ENCODE results near the gene TTYH3. TPM values are rescaled to one million over a fixed set of nuclear protein-coding genes. Genes with fewer than 3 reads are reported as not detected.

TTYH3 gene
- total RNA-seq, 1 experiment from 2014 or later = 114 TPM

DNA sequence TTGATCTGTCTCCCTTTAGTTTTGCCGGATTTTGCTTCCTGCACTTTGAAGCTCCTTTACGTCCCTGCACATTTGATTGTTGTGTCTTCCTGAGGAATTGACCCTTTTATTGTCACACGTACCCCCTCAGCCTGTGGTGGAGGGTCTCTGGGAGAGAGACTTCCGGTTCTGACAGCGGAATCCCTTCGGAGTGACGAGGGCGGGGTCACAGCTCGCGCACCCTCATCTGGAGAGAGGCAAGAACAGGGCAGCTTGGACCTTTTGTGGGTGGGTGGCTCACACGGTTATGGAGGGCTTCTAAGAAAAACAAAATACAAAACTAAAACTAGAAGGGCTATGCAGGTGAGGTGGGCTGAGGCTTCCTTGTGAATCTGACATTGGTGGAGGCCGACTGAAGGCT lies 82.2 kb downstream of the TTYH3 start:
- Histone ChIP-seq H3K36me3 (ENCODE audit: low read depth) (0 out of 2 replicates have a peak, but pooled peaks cover 3% of the 10 kb centered on the region), H3K27ac (no peak overlapping the region), H3F3A (ENCODE audit: insufficient read depth, low read depth) (no peaks in the 10 kb centered on the region; the same call in 1 of the 2 replicates), H3K9me2 (ENCODE audit: insufficient read depth) (no peaks in the 10 kb centered on the region), H3K4me1 (replicated peaks; ENCODE audit: insufficient read depth) (no peaks in the 10 kb centered on the region), H3K4me3 (no peak overlapping the region), H3K27me3 (ENCODE audit: insufficient read depth, low read depth) (no peaks in the 10 kb centered on the region), H3K9me3 (ENCODE audit: insufficient read depth, low read depth) (no peaks in the 10 kb centered on the region), H2AFZ (no peak overlapping the region), H4K20me1 (ENCODE audit: insufficient read depth) (no peaks in the 10 kb centered on the region), H3K4me2 (no peak overlapping the region), H3K79me2 (ENCODE audit: low read depth) (no peaks in the 10 kb centered on the region)
- POLR2A ChIA-PET (ENCODE audit: unreplicated experiment) = no interaction called here
- no peak for DNase-seq
- no peak for TF ChIP-seq EZH2 (IDR thresholded peaks at IDR 0.05; ENCODE audit: low read depth)
- TF ChIP-seq, protein P1, sequence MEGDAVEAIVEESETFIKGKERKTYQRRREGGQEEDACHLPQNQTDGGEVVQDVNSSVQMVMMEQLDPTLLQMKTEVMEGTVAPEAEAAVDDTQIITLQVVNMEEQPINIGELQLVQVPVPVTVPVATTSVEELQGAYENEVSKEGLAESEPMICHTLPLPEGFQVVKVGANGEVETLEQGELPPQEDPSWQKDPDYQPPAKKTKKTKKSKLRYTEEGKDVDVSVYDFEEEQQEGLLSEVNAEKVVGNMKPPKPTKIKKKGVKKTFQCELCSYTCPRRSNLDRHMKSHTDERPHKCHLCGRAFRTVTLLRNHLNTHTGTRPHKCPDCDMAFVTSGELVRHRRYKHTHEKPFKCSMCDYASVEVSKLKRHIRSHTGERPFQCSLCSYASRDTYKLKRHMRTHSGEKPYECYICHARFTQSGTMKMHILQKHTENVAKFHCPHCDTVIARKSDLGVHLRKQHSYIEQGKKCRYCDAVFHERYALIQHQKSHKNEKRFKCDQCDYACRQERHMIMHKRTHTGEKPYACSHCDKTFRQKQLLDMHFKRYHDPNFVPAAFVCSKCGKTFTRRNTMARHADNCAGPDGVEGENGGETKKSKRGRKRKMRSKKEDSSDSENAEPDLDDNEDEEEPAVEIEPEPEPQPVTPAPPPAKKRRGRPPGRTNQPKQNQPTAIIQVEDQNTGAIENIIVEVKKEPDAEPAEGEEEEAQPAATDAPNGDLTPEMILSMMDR (conservative IDR thresholded peaks at IDR 0.05) = no peak
- intact Hi-C loops (cut with micrococcal nuclease; ENCODE audit: unreplicated experiment) = no loop called here
- BruUV-seq (replicated peaks) = no TSS peak
- CTCF ChIA-PET = interaction anchor here (0.6 kb wide), 1 partner anchor 284 kb away, joined by 3 read pairs; no protein-coding TSS in a partner anchor

Other genes with a start within 250 kb of the TTYH3 start
- 25.9 and 41.1 TPM in 2 replicates for gene CHST12, start 228.4 kb upstream of the TTYH3 start, total RNA-seq (2021)
- not detected in 2 replicates for gene GRIFIN, start 155.6 kb upstream of the TTYH3 start, total RNA-seq (2021)
- gene LFNG, start 112.2 kb upstream of the TTYH3 start, total RNA-seq (2021) = 21.3 and 24.7 TPM in 2 replicates
- gene BRAT1, start 76.5 kb upstream of the TTYH3 start, total RNA-seq (2021) = 53.9 and 57.7 TPM in 2 replicates
- 28.3 and 35.8 TPM in 2 replicates for gene IQCE, start 73.0 kb upstream of the TTYH3 start, total RNA-seq (2021)
- 0.50 TPM in 1 of 2 replicates, not detected in the other for gene AMZ1, start 56.2 kb downstream of the TTYH3 start, total RNA-seq (2021)
- 50.8 and 51.7 TPM in 2 replicates for gene GNA12, start 212.3 kb downstream of the TTYH3 start, total RNA-seq (2021)